Lung microvascular endothelial cell (primary cell): Measurements from ENCODE around the gene PLXNA4. TPM values are rescaled to one million over a fixed set of nuclear protein-coding genes. Genes with fewer than 3 reads are reported as not detected.
"Not testable (repeated sequence)": the region's sequence is repeated elsewhere in the genome, so short reads cannot be mapped to it uniquely, and the experiment has no call there.

Source experiments
- DNase-seq, 2 donors: peaks; one replicate each; pipeline versions ENCODE4 v3.0.0 to v3.0.0-alpha.2; 2010; ENCODE audit warnings: low read depth in 2 of 2
- total RNA-seq: library from RNA; depleted of rRNA; stranded (reverse); fragments of >200 nt; gene quantifications from 2 replicates; pipeline ENCODE4 v1.2.1, GENCODE V29; 2014

PLXNA4 gene
- total RNA-seq, 1 donor from 2014 or later, result 6.9 TPM

DNA sequence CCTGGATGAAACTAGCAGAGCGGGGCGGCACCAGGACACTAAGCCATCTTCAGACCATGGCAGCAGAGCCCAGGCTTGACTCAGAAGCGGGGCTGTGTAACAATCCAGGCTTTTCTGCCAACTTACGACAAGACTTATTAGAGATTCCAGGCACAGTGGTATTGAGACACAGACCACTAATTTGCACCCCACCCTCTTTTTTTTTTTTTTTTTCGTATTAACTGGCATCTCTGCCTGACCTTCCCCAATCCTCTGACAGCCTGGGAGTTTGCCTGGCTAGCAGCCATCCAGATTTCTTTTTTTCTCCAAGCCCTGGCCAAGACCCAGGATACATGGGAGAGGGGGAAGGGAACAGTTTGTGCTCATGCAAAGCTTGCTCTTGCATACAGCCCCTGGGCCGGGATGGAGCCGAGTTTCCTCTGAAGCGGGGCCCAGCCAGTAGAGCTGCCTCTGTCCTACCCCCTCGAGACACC lies 182.4 kb downstream of the PLXNA4 start:
- DNase-seq, result no peak

DNA sequence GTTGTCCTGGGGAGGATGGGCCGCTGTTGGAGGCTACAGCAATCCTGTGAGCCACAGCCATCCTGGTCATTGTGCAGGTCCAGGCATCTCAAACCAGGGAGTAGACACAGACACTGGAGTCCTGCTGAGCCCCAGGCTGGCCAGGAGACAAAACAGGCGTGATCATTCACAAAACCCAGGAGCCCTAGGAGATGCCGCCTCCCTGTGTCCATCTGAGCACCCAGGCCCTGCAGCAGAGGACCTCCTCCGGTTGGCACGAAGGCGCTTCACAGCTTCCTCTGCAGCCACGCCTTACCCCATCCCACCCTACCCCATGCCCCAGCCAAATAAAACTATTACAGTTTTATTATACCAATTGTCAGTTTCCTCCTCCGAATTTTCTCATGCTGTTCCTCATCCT lies 183.6 kb downstream of the PLXNA4 start:
- DNase-seq, result no peak

DNA sequence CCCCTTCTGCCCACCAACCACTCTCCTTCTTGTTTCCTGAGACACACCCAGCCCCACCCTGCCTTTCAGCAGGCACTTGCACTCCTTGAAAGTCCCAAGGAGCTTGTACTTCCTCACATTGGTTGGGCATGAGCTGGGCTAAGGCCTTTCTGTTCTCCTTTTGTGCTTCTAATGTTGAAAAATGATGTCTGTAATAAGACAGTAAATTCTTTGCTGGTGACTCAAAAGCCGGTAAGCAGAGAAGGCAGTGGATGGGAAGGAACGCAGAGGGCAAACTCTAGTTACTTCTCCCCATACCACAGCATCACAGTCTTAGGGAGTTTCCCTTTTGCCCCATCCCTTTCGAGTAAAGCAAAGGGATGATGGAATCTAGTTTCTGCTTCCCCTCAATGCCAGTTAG lies 185.6 kb downstream of the PLXNA4 start:
- peak in 1 of 2 donors; percentile 39 for DNase-seq

DNA sequence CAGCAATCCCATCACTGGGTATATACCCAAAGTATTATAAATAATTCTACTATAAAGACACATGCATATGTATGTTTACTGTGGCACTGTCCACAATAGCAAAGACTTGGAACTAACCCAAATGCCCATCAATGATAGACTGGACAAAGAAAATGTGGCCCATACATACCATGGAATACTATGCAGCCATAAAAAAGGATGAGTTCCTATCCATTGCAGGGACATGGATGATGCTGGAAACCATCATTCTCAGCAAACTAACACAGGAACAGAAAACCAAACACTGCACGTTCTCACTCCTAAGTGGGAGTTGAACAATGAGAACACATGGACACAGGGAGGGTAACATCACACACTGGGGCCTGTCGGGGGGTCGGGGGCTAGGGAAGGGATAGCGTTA lies 186.2 kb downstream of the PLXNA4 start:
- not testable (repeated sequence) for DNase-seq

DNA sequence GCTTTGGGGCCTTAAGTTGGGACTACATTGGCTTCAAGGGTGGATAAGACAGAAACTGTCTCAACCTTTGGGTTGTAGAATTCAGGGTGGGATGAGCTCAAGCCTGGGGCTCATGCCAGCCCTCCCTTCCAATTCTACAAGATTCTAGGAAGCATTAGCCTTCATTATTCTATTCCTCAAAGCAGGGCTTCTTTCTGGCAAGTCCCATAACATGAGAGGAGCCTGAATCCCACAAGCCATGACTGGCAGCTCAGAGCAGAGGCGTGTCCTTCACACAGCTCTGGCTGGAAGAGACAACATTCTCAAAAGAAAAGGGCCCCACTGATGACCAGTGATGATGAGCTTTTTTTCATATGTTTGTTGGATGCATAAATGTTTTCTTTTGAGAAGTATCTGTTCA lies 187.6 kb downstream of the PLXNA4 start:
- DNase-seq, result no peak

DNA sequence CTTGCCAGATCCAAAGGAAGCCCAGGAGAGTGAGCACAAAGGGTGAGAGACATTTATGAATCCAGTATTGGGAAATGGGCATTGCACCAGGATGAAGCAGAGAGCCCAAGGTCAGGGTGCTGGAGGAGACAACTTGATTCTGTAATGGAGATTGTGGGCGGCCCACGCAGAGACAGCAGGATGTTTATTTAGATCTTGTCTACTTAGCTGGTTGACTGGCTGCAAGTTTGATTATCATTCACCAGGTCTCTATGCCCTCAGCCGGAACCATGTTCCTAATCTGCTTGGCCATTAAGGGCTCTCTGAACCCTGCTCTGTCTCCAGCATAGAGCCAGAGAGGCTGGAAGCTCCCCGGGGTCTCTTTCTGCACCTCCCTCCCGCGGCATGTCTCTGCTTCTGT lies 188.7 kb downstream of the PLXNA4 start:
- DNase-seq, result no peak

DNA sequence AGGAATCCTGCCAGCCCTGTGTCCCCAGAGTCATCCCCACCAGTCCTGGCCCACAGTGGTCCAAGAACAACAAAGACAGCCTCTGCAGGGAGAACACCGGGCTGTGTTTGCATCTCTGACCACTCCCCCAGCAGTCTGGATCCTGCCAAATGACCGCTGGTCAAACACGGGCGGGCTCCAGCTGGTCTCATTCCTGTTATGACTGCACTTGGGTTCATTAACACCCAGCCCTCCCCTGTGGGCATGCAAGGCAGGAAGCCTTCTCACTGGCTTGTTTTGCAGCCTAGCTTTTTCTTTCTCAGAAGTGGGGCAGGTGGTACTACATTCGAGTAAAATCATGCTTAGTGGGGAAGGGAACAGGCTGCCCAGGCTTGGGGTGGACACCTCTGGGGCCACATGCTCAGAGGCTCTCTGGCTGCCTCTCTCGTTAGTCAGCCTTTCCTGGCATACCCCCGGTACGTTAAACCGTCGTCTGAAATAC lies 190.0 kb downstream of the PLXNA4 start:
- DNase-seq, result peak; percentile 71 to 94

DNA sequence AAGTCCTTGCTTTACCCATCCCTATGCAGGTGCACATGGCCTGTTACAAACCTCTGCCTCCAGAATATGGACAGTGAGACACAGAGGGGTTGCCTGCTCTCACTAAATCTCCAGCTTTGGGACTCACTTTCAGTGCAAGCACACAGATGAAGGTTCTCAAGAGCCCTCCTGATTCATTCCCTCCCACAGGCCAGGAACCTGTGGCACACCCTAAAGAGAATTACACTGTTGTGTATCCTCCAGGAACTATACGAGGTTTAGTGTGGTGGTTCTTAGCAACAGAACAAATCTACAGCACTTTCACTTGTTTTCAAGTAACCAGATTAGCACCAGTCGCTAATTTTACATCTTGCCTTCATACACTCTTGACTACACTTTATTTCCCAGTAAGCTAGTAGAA lies 192.3 kb downstream of the PLXNA4 start:
- DNase-seq, result no peak

DNA sequence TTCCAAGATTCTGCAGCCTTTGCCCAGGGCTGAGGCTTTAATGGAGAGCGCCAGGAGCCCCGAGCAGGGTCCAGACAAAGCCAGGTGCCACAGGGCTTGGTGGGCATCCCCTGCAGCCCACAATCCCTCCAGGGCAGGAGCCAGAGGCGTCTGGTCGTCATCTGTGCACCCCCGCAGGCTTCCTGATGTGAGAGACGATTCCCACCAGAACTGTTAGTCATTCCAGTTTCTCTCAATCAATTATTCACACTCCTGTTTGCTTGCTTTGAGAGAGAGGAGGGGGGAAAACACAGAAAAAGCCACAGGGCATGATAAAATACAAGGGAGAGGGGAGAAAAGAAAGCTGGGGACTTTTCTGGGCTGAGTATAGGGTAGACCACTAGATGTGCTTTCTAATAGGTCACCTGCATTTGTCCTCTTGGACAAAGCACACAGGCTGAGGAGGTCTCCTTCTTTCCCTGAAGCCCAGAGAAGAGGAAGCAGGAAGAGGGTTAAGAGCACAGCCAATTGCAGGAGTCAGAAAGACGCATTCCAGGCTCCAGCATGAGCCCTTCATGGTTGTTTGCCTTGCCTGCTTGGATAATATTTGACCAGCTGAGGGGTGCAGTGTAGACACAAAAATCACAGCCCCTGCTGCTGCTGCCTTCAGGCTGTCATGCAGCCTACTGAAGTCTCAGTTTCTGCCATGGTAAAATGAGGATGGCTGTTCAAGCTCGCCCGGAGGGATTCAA lies 194.4 kb downstream of the PLXNA4 start:
- peak in 1 of 2 donors; percentile 12 for DNase-seq

DNA sequence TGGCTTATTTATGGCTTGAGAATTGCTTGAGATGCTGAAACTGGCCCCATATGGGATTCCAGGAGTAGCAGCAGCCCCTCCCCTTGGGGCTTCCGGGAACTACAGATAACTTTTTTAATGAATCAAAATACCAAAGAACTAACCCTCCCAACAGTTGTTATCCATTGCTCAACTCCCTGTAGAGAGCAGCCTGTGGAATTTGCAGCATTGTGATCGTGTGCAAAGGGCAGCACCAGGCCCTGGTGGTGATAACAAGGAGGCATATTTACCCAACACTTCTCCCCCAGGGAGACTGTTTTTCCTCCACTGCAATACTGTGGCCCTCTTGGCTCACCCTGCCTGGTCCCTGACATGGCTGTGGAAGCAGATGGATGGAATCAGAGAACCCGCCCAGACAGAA lies 196.2 kb downstream of the PLXNA4 start:
- no peak for DNase-seq

DNA sequence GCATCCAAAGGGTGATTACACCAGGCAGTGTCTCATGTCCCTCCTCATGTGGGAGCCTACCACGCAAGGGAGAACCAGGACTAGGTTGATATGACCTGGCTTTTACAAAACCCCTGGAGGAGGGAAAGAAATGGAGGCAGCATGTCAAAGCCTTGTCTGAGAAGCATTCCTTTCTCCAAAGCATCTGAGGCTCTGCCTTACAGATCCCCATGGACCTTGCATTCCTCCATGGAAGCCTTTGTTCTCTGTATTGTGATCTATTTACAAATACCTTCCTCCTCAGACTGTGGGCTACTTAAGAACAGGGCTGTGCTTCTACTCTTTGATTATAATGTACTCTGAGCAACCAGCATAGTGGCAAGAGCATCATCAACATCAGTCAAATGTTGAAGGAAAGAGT lies 197.0 kb downstream of the PLXNA4 start:
- DNase-seq, result no peak

DNA sequence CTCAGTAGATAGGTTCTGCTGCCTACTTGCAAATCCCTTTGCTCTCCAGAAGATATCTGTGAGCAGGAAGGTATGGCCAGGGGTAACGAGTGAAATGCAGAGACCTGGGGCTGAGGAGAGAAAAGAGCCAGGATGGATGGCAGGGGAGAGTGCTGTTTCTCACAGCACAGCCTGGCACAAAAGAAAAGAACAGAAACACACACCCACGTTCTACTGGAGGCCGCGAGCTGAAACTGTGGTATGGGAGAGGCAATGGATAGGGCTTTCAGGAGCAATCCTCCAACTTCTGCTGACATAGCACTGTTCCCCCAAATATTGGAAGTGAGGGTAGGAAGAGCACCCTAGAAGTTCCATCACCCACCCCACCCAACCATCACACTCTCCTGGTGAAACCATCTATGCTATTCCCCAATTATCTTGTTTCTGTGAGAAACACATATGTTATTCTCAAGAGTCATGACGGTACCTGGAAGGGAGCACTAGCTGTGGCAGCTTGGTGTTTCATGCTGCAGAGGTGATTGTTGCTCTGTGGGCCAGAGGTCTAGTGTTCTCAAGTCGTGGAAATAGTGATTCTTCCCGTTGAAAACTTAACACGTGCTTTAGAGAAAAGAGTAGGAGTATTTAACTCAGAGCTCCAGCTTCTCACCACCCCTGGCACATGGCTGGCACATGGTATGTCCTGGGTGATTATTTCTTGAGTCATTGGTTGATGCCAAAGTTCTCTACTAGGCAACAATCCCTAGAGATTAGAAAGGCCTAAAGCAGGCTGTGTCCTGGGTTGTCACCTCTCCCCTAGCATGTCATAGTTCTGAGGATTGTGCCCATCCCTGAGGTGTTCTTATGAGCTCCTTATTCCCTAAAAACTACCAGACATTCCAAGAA lies 198.3 kb downstream of the PLXNA4 start:
- DNase-seq, result no peak

DNA sequence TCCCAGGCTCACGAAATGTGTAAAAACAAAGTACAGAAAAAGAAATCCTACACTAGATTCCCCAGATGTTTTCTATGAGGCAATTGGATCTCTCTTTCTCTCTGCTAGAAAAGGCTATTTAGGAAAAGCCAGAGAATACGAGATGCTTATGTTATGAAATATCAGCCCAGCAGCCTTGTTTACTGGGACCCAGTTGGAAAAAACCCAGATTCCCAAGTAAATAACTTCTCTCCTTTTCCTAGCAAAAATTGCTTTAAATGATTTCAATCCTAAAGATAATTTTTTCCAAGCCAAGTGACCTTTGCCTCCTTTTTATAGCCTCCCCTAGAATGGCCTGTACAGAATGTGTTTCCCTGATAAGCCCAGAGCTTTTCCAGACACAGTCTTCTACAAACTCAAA lies 199.3 kb downstream of the PLXNA4 start:
- peak in 1 of 2 donors; percentile 52 for DNase-seq

DNA sequence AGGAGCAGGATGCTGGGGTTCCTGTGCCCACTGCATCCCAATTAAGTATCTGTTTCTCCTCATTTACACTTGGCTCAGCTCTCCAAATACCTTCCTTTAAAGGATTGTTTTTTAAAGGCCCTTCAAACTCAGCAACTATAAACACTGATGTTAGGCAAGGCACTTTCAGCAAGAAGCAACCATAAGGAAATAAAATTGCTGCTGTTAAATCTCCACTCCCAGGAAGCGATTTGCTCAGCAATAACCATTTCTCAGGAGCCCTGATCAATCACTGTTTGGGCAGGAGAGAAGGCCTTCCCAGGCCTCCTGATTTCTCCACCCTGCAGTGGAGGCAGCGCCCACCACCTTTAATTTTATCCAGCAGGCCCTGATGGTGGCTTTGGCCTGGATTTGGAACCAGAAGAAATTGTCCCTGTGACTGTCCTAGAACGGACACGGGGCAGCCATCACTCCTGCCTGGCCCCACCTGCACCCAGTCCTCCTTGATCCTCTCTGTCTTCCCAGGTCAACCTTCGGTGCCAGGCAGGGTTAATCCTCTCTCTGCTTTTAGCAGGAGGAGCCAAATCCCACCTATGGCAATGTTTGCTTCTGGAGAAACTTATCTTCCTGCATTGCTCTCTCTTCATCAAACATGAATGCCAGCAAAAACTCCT lies 199.8 kb downstream of the PLXNA4 start:
- no peak for DNase-seq

DNA sequence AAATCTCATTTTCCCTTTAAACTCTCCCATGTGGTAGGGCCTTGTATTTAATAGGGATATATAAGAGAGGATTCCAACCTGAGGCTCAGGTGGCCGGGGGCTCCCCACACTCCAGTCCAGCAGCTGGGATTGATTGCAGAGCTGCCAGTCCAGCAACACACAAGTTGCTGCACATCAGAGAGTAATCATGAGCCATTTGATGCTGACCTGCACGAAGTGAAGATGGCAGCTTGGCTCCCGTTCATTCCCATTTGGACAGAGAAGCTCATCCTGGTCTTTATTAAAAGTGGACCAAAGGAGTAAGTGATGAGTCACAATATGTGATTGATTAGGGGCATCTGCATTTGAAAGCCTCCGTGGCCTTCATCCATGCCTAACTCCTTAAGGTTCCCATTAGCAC lies 202.4 kb downstream of the PLXNA4 start:
- DNase-seq, result no peak

DNA sequence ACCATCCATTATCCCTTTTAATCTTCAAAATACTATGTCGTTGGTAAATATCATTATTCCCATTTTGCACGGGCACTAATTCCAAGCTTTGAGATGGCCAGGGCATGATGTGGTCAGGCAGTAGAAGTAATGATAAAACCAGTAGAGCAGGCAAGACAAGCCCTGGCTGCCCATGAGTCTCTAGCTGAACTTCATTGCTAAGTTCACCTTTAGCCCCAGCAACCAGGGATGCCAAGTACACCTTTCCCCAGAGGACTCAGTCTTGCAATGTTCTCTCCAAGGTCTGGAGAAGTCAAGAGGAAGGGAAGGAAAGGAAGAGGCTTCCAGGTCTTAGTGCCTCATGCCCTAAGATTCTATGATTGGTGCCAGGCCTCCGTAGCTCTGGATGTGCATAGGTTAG lies 203.2 kb downstream of the PLXNA4 start:
- no peak for DNase-seq

DNA sequence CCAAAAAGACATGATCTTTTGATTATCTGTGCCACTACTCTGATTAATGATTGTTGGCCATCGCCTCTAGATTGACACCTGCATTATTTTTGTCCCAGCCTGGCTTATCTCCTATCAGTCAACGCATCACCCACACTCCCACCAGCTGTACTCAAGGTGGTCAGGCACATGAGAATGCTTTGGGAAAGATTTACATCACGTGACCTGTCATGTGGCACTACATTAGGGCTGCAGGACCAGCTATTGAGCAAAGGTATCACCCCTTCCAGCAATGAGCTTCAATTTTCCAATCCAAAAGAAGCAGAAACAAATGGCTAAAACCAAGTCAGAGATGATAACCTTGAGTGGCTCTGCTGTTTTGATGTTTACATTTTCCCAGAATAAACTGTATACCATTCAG lies 204.3 kb downstream of the PLXNA4 start:
- no peak for DNase-seq

DNA sequence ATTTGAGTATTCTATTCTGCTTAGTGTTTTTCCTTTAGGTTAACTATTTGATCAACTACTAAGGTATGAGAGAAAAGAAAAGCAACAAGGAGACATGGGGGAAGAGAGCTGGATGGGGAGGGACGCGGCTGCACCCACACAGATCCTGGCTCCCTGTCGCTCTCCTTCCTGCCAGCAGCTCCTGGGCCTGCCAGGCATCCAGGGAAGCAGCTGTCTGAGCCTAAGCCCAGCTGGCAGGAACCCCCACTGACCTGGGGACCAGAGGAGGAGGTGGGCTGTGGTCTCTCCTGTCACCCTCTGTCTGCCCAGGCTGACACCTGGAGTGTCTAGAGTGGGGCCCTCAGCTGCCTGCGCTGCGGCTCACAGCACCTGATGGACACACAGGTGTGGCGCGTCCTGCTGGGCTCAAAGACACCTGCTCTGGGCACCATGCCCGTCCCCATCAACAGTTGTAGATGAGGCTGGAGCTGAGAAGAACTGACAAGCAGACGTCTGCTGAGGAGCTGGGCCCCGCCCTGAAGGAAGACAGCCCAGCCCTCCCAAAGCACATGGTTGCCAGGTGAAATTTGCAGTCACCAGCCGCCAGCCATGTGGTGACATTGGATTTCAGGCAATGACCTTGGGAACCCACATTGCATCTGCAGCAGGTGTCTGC lies 207.9 kb downstream of the PLXNA4 start:
- no peak for DNase-seq

DNA sequence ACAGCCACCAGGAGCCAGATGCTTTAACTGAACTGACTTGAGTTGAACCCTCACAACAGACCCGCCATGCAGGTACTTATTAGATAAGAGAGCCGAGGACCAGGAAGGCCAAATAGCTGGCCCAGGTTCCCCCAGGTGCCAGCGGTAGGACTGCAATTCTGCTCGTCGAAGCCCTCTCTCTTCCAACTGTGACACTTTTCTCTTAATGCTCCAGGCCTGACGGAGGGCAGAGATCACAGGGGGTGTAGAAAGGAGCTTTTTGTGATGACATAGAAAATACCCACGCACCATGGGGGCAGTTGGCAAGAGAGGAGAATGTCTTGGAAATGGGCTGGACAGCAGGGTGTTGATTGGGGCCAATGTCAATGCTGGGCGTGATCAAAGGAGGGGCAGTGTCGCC lies 208.5 kb downstream of the PLXNA4 start:
- no peak for DNase-seq

DNA sequence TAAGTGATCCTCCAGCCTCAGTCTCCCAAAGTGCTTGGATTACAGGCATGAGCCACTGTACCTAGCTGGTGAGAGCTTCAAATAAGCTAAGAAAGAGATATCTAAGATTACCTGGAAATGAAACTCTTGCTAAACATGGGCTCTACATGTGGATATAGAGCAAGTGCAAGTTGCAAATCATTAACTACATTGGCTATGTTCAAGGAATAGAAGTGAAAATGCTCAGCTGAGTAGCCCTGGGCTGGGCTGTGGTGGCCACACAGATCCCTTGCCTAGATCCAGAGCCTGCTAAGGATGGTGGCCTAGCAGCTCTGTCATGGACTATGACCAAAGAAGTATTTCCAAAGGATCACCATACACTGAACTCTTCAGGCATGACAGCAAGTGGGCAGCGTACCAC lies 209.3 kb downstream of the PLXNA4 start:
- no peak for DNase-seq

DNA sequence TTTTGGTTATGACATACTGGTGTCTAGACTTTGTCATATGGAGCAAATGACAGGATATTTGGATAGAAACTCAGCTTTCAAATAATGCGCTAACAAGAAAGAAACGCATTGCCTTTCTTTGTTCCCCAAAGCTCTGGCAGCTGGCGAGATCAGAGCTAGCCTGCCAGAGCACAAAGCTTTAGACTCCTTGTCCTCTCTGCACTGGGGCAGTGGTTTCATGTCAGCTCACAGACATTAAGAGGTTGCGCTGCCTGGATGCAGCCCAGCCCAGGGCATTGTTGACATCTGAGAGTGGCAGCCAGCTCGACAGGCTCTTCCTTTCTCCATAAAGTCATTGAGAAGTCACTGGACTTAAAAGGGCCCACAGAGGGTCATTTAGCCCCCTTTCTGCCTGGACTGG lies 212.0 kb downstream of the PLXNA4 start:
- DNase-seq, result no peak

DNA sequence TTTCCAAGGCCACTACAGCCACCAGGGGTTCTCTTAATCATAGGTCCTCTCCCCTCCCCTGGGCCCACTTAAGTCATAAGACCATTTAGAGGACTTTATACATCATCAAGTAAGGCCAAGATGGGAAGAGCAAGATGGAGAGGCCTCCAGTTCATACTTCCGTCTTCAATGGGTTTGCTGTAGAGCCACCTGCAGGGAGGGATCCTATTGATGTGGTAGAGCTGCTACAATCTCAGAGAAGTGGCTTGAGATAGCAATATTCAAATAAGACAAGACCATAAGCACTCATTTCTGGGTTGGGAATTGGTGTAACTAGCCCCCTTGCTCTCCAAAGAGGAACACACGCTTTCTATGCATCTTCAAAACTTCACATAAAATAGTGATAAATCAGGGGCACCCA lies 214.2 kb downstream of the PLXNA4 start:
- no peak for DNase-seq
